HL-60 (cell line): Measurements from ENCODE around the gene RCAN3.

Experiments used
- DNase-seq, 2 experiments: peaks; one replicate each; pipeline ENCODE4 v3.0.0-alpha.2; 2010 to 2020; ENCODE audit warnings: low read depth in 1 of 2, low spot score in 1 of 2
- H3K27ac ChIP-seq: fragments of 250-450 bp; sonication (Bioruptor Pico); replicated peaks from 2 replicates; pipeline ENCODE4 v1.5.1; 2020; ENCODE audit warnings: mild to moderate bottlenecking, moderate library complexity
- H3K27me3 ChIP-seq: fragments of 250-450 bp; sonication (Bioruptor Pico); 2 replicates; pipeline ENCODE4 v1.5.1; 2021; ENCODE audit warnings: mild to moderate bottlenecking, moderate library complexity; ENCODE audit not compliant: insufficient read depth, poor library complexity, severe bottlenecking
- H3K4me3 ChIP-seq: replicated peaks from 2 replicates; pipeline ENCODE4 v1.5.1; 2011; ENCODE audit warnings: mild to moderate bottlenecking, control low read depth, low read length; ENCODE audit not compliant: insufficient read depth
- GABPA ChIP-seq: IDR thresholded peaks from 2 replicates; pipeline ENCODE4 v1.6.1; 2012; ENCODE audit warnings: low read depth
- POLR2AphosphoS5 ChIP-seq: IDR thresholded peaks from 2 replicates; pipeline ENCODE4 v1.6.1; 2012; ENCODE audit warnings: low read depth
- REST ChIP-seq: IDR thresholded peaks from 2 replicates; pipeline ENCODE4 v1.6.1; 2012; ENCODE audit warnings: low read depth; ENCODE audit not compliant: insufficient replicate concordance
- SPI1 ChIP-seq: IDR thresholded peaks from 2 replicates; pipeline ENCODE4 v1.6.1; 2012; ENCODE audit warnings: low read depth, mild to moderate bottlenecking, borderline replicate concordance
- TF ChIP-seq, protein P1 (sequence below): IDR thresholded peaks from one replicate; pipeline ENCODE4 v1.5.1; 2011; ENCODE audit warnings: low read length, control low read depth, inconsistent platforms; ENCODE audit not compliant: insufficient read depth

The RCAN3 gene

GRCh38 chr1:24558455-24558854 lies 55.8 kb downstream of the RCAN3 start:
- TF ChIP-seq, protein P1, sequence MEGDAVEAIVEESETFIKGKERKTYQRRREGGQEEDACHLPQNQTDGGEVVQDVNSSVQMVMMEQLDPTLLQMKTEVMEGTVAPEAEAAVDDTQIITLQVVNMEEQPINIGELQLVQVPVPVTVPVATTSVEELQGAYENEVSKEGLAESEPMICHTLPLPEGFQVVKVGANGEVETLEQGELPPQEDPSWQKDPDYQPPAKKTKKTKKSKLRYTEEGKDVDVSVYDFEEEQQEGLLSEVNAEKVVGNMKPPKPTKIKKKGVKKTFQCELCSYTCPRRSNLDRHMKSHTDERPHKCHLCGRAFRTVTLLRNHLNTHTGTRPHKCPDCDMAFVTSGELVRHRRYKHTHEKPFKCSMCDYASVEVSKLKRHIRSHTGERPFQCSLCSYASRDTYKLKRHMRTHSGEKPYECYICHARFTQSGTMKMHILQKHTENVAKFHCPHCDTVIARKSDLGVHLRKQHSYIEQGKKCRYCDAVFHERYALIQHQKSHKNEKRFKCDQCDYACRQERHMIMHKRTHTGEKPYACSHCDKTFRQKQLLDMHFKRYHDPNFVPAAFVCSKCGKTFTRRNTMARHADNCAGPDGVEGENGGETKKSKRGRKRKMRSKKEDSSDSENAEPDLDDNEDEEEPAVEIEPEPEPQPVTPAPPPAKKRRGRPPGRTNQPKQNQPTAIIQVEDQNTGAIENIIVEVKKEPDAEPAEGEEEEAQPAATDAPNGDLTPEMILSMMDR = no peak
- no peak for TF ChIP-seq GABPA
- TF ChIP-seq POLR2AphosphoS5 = no peak
- TF ChIP-seq REST = no peak
- TF ChIP-seq SPI1 = no peak
- DNase-seq = no peak
- Histone ChIP-seq H3K27me3 (peaks cover 30% of the 10 kb centered on the region), H3K4me3 (no peak overlapping the region), H3K27ac (no peak overlapping the region)

- DNase-seq = no peak
- no peak overlapping the region for H3K4me3 ChIP-seq
Measured at GRCh38 chr1:24558902-24559791, 56.5 kb downstream of the RCAN3 start.

More at GRCh38 chr1:24558902-24559791, 56.5 kb downstream of the RCAN3 start:
- Histone ChIP-seq H3K27ac (no peak overlapping the region), H3K27me3 (peaks cover 32% of the 10 kb centered on the region)
- TF ChIP-seq, protein P1 = no peak
- no peak for TF ChIP-seq GABPA
- TF ChIP-seq REST = no peak
- TF ChIP-seq SPI1 = no peak
- no peak for TF ChIP-seq POLR2AphosphoS5
